ENCODE results near the gene CD1E.
"Not testable (repeated sequence)": the region's sequence is repeated elsewhere in the genome, so short reads cannot be mapped to it uniquely, and the experiment has no call there.

CD1E gene

GRCh38 chr1:158366783-158367182, 13.1 kb downstream of the CD1E start:
- no peak for DNase-seq

GRCh38 chr1:158371188-158371953, 17.7 kb downstream of the CD1E start:
- no peak for DNase-seq

GRCh38 chr1:158374101-158374500, 20.4 kb downstream of the CD1E start:
- not testable (repeated sequence) for DNase-seq

GRCh38 chr1:158374860-158375259, 21.2 kb downstream of the CD1E start:
- DNase-seq, result no peak

GRCh38 chr1:158390331-158390730, 36.6 kb downstream of the CD1E start:
- DNase-seq, result no peak

- DNase-seq, result no peak
Observed at GRCh38 chr1:158391099-158391498, 37.4 kb downstream of the CD1E start.

GRCh38 chr1:158393476-158393875, 39.8 kb downstream of the CD1E start:
- DNase-seq, result no peak

GRCh38 chr1:158396646-158397045, 43.0 kb downstream of the CD1E start:
- no peak for DNase-seq

- no peak for DNase-seq
Observed at GRCh38 chr1:158398818-158399514, 45.3 kb downstream of the CD1E start, which contains the start of gene OR10T2. OR10T2 (minus strand) TSS chr1:158399466; CDS start chr1:158399466, 0 bp downstream.

GRCh38 chr1:158400871-158401270, 47.2 kb downstream of the CD1E start:
- DNase-seq, result no peak

GRCh38 chr1:158407092-158407491, 53.4 kb downstream of the CD1E start:
- no peak for DNase-seq

Data from CD4-positive, alpha-beta T cell treated with Interleukin-10 for 1 hour (primary cell).